Measurements from ENCODE around the gene PMEPA1.

PMEPA1 gene

GRCh38 chr20:57738484-57738883 lies 28.7 kb upstream of the PMEPA1 start:
- DNase-seq (ENCODE audit: insufficient read length, low spot score): no peak
- TF ChIP-seq POLR2AphosphoS5 (IDR thresholded peaks at IDR 0.05; ENCODE audit: low read depth, low read length) (no peak), PAX5 (IDR thresholded peaks at IDR 0.05; ENCODE audit: insufficient read depth, low read length, severe bottlenecking) (no peak), TAF1 (IDR thresholded peaks at IDR 0.05; ENCODE audit: low read depth, low read length) (no peak), SPI1 (IDR thresholded peaks at IDR 0.05; ENCODE audit: low read depth, low read length) (no peak), POU2F2 (IDR thresholded peaks at IDR 0.05; ENCODE audit: low read depth, low read length) (no peak), POLR2A (IDR thresholded peaks at IDR 0.05; ENCODE audit: low read depth, low read length) (no peak)
- FAIRE-seq: no peak

- no peak for TF ChIP-seq POLR2AphosphoS5 (IDR thresholded peaks at IDR 0.05; ENCODE audit: low read depth, low read length)
- no peak for TF ChIP-seq POLR2A (IDR thresholded peaks at IDR 0.05; ENCODE audit: low read depth, low read length)
- no peak for TF ChIP-seq TAF1 (IDR thresholded peaks at IDR 0.05; ENCODE audit: low read depth, low read length)
- TF ChIP-seq SPI1 (IDR thresholded peaks at IDR 0.05; ENCODE audit: low read depth, low read length): no peak
- TF ChIP-seq PAX5 (IDR thresholded peaks at IDR 0.05; ENCODE audit: insufficient read depth, low read length, severe bottlenecking): no peak
- no peak for TF ChIP-seq POU2F2 (IDR thresholded peaks at IDR 0.05; ENCODE audit: low read depth, low read length)
- no peak for FAIRE-seq
- no peak for DNase-seq (ENCODE audit: insufficient read length, low spot score)
These were observed 28.2 kb upstream of the PMEPA1 start for GRCh38 chr20:57738053-57738452.

GRCh38 chr20:57737349-57737748 lies 27.5 kb upstream of the PMEPA1 start:
- DNase-seq (ENCODE audit: insufficient read length, low spot score): no peak
- FAIRE-seq: no peak
- TF ChIP-seq TAF1 (IDR thresholded peaks at IDR 0.05; ENCODE audit: low read depth, low read length) (no peak), SPI1 (IDR thresholded peaks at IDR 0.05; ENCODE audit: low read depth, low read length) (no peak), POU2F2 (IDR thresholded peaks at IDR 0.05; ENCODE audit: low read depth, low read length) (no peak), POLR2A (IDR thresholded peaks at IDR 0.05; ENCODE audit: low read depth, low read length) (no peak), POLR2AphosphoS5 (IDR thresholded peaks at IDR 0.05; ENCODE audit: low read depth, low read length) (no peak), PAX5 (IDR thresholded peaks at IDR 0.05; ENCODE audit: insufficient read depth, low read length, severe bottlenecking) (no peak)

- FAIRE-seq: no peak
- no peak for DNase-seq (ENCODE audit: insufficient read length, low spot score)
- TF ChIP-seq POLR2AphosphoS5 (IDR thresholded peaks at IDR 0.05; ENCODE audit: low read depth, low read length) (no peak), POU2F2 (IDR thresholded peaks at IDR 0.05; ENCODE audit: low read depth, low read length) (no peak), TAF1 (IDR thresholded peaks at IDR 0.05; ENCODE audit: low read depth, low read length) (no peak), POLR2A (IDR thresholded peaks at IDR 0.05; ENCODE audit: low read depth, low read length) (no peak), SPI1 (IDR thresholded peaks at IDR 0.05; ENCODE audit: low read depth, low read length) (no peak)
These were observed 27.0 kb upstream of the PMEPA1 start for GRCh38 chr20:57736738-57737347.

- DNase-seq (ENCODE audit: insufficient read length, low spot score) (no peak), FAIRE-seq (peak; percentile 54)
- TF ChIP-seq POLR2A (IDR thresholded peaks at IDR 0.05; ENCODE audit: low read depth, low read length) (no peak), POU2F2 (IDR thresholded peaks at IDR 0.05; ENCODE audit: low read depth, low read length) (no peak), TAF1 (IDR thresholded peaks at IDR 0.05; ENCODE audit: low read depth, low read length) (no peak), POLR2AphosphoS5 (IDR thresholded peaks at IDR 0.05; ENCODE audit: low read depth, low read length) (no peak)
These were observed 26.3 kb upstream of the PMEPA1 start for GRCh38 chr20:57735831-57736737.

GRCh38 chr20:57734754-57735153 lies 24.9 kb upstream of the PMEPA1 start:
- no peak for FAIRE-seq
- no peak for TF ChIP-seq POU2F2 (IDR thresholded peaks at IDR 0.05; ENCODE audit: low read depth, low read length)
- TF ChIP-seq POLR2A (IDR thresholded peaks at IDR 0.05; ENCODE audit: low read depth, low read length): no peak
- TF ChIP-seq SPI1 (IDR thresholded peaks at IDR 0.05; ENCODE audit: low read depth, low read length): no peak
- no peak for TF ChIP-seq TAF1 (IDR thresholded peaks at IDR 0.05; ENCODE audit: low read depth, low read length)
- no peak for TF ChIP-seq POLR2AphosphoS5 (IDR thresholded peaks at IDR 0.05; ENCODE audit: low read depth, low read length)
- no peak for TF ChIP-seq PAX5 (IDR thresholded peaks at IDR 0.05; ENCODE audit: insufficient read depth, low read length, severe bottlenecking)

GRCh38 chr20:57732226-57732625 lies 22.4 kb upstream of the PMEPA1 start:
- TF ChIP-seq POLR2AphosphoS5 (IDR thresholded peaks at IDR 0.05; ENCODE audit: low read depth, low read length) (no peak), TAF1 (IDR thresholded peaks at IDR 0.05; ENCODE audit: low read depth, low read length) (no peak), POU2F2 (IDR thresholded peaks at IDR 0.05; ENCODE audit: low read depth, low read length) (no peak), POLR2A (IDR thresholded peaks at IDR 0.05; ENCODE audit: low read depth, low read length) (no peak), PAX5 (IDR thresholded peaks at IDR 0.05; ENCODE audit: insufficient read depth, low read length, severe bottlenecking) (no peak), SPI1 (IDR thresholded peaks at IDR 0.05; ENCODE audit: low read depth, low read length) (no peak)
- DNase-seq (ENCODE audit: insufficient read length, low spot score): no peak
- FAIRE-seq: no peak

More at GRCh38 chr20:57734754-57735153, 24.9 kb upstream of the PMEPA1 start:
- DNase-seq (ENCODE audit: insufficient read length, low spot score): no peak

- no peak for FAIRE-seq
- TF ChIP-seq POLR2A (IDR thresholded peaks at IDR 0.05; ENCODE audit: low read depth, low read length) (no peak), POU2F2 (IDR thresholded peaks at IDR 0.05; ENCODE audit: low read depth, low read length) (no peak), POLR2AphosphoS5 (IDR thresholded peaks at IDR 0.05; ENCODE audit: low read depth, low read length) (no peak), TAF1 (IDR thresholded peaks at IDR 0.05; ENCODE audit: low read depth, low read length) (no peak), SPI1 (IDR thresholded peaks at IDR 0.05; ENCODE audit: low read depth, low read length) (no peak), PAX5 (IDR thresholded peaks at IDR 0.05; ENCODE audit: insufficient read depth, low read length, severe bottlenecking) (no peak)
These were observed 18.9 kb upstream of the PMEPA1 start for GRCh38 chr20:57728762-57729161.

GRCh38 chr20:57727863-57728262 lies 18.0 kb upstream of the PMEPA1 start:
- DNase-seq (ENCODE audit: insufficient read length, low spot score) (no peak), FAIRE-seq (no peak)
- TF ChIP-seq TAF1 (IDR thresholded peaks at IDR 0.05; ENCODE audit: low read depth, low read length): no peak
- no peak for TF ChIP-seq PAX5 (IDR thresholded peaks at IDR 0.05; ENCODE audit: insufficient read depth, low read length, severe bottlenecking)
- TF ChIP-seq SPI1 (IDR thresholded peaks at IDR 0.05; ENCODE audit: low read depth, low read length): no peak
- no peak for TF ChIP-seq POLR2AphosphoS5 (IDR thresholded peaks at IDR 0.05; ENCODE audit: low read depth, low read length)
- TF ChIP-seq POU2F2 (IDR thresholded peaks at IDR 0.05; ENCODE audit: low read depth, low read length): no peak
- TF ChIP-seq POLR2A (IDR thresholded peaks at IDR 0.05; ENCODE audit: low read depth, low read length): no peak

More at GRCh38 chr20:57728762-57729161, 18.9 kb upstream of the PMEPA1 start:
- no peak for DNase-seq (ENCODE audit: insufficient read length, low spot score)
